B cell (primary cell): ENCODE results near the gene ASIC1.

ENCODE experiments used
- EZH2 ChIP-seq: IDR thresholded peaks from 2 replicates; pipeline ENCODE4 v1.6.1; 2012; ENCODE audit warnings: borderline replicate concordance, low read depth, mild to moderate bottlenecking, moderate library complexity, low read length; ENCODE audit not compliant: insufficient read depth, poor library complexity, severe bottlenecking
- TF ChIP-seq, protein P1 (sequence below): fragments of 200-600 bp; IDR thresholded peaks from one replicate; pipeline ENCODE4 v1.8.0; 2022; ENCODE audit warnings: antibody characterized with exemption, mild to moderate bottlenecking

DNA sequence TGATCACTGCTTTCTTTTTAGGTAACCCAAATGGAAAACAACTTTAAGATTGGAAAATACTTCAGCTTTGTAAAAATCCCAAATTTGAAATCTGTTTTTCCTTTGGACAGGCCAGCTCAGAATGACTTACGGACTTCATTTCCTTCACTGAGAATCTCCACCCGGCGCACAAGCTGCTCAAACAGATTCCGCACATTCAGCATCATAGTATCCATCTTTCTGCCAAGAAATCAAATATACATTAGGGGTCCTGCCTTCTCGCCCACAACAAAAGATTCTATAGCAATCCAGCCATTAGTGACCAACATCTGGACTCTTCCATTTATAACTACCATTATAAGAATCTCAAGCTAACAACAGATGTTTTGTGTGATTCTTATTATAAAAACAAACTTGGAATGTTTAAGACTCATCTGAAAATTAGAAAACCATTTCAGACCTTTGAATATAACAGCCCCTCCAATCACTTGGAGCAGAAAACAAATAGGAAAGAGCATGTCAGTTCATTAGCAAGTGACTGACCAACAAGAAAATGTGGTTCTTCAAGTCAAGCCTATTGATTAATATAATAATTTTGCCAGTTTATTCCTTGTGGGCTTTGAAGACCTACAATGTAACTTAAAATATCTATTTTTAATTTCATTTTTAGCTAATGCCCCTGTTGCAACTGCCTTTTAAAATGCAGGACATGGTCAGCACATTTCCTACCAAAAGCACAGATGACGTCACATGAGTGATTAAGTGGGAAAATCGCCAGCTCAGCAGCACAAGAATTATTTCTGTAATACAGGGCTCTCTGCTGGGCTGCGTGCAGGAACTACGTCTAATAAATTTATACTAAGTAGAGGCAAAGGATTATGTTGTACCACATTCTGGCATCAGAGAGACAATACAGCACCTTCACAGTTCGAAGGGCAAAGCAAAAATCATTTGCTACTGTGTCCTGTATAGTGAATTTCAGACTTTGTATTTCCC, 40.6 kb upstream of the ASIC1 start:
- TF ChIP-seq, protein P1, sequence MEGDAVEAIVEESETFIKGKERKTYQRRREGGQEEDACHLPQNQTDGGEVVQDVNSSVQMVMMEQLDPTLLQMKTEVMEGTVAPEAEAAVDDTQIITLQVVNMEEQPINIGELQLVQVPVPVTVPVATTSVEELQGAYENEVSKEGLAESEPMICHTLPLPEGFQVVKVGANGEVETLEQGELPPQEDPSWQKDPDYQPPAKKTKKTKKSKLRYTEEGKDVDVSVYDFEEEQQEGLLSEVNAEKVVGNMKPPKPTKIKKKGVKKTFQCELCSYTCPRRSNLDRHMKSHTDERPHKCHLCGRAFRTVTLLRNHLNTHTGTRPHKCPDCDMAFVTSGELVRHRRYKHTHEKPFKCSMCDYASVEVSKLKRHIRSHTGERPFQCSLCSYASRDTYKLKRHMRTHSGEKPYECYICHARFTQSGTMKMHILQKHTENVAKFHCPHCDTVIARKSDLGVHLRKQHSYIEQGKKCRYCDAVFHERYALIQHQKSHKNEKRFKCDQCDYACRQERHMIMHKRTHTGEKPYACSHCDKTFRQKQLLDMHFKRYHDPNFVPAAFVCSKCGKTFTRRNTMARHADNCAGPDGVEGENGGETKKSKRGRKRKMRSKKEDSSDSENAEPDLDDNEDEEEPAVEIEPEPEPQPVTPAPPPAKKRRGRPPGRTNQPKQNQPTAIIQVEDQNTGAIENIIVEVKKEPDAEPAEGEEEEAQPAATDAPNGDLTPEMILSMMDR = no peak
- no peak for TF ChIP-seq EZH2
